Activated CD8-positive, alpha-beta T cell treated with anti-CD3 and anti-CD28 coated beads for 36 hours (primary cell): ENCODE measurements around the gene TAF11. TPM values are rescaled to one million over a fixed set of nuclear protein-coding genes. Genes with fewer than 3 reads are reported as not detected.
"Not testable (repeated sequence)": the region's sequence is repeated elsewhere in the genome, so short reads cannot be mapped to it uniquely, and the experiment has no call there.

ENCODE experiments used
- ATAC-seq: fragments of 200-7000 bp; cut with Tn5 transposase; one replicate; pipeline ENCODE4 v1.10.0; 2021; ENCODE audit warnings: mild to moderate bottlenecking, moderate library complexity
- CTCF ChIA-PET: fragments of 350-600 bp; sonication (Branson Sonifier 250); formaldehyde crosslinking; loops from one replicate; lab custom pipeline; 2021; ENCODE audit warnings: antibody characterized with exemption; lab: Charles Lee
- POLR2A ChIA-PET: fragments of 350-600 bp; sonication (Branson Sonifier 250); formaldehyde crosslinking; loops from one replicate; lab custom pipeline; 2021; ENCODE audit warnings: antibody characterized with exemption; lab: Charles Lee
- DNase-seq: peaks from one replicate; pipeline ENCODE4 v3.0.0-alpha.2; 2020
- H3K27ac Mint-ChIP-seq: one replicate; pipeline ENCODE4 v1.8.0; 2021; ENCODE audit warnings: mild to moderate bottlenecking, mixed read lengths
- H3K27me3 Mint-ChIP-seq: one replicate; pipeline ENCODE4 v1.8.0; 2021; ENCODE audit warnings: mixed read lengths
- H3K36me3 Mint-ChIP-seq: one replicate; pipeline ENCODE4 v1.8.0; 2021; ENCODE audit warnings: low read depth, mixed read lengths
- H3K4me1 Mint-ChIP-seq: one replicate; pipeline ENCODE4 v1.8.0; 2021; ENCODE audit warnings: low read depth, mixed read lengths
- H3K4me3 Mint-ChIP-seq: one replicate; pipeline ENCODE4 v1.8.0; 2021; ENCODE audit warnings: mild to moderate bottlenecking, moderate library complexity, mixed read lengths
- H3K9me3 Mint-ChIP-seq: one replicate; pipeline ENCODE4 v1.8.0; 2021; ENCODE audit warnings: mixed read lengths
- CTCF ChIP-seq: fragments of 200-600 bp; IDR thresholded peaks from one replicate; pipeline ENCODE4 v1.8.0; 2022; ENCODE audit warnings: antibody characterized with exemption, mild to moderate bottlenecking
- intact Hi-C: fragments of 100-400 bp; cut with micrococcal nuclease; formaldehyde crosslinking; loops from one replicate; pipeline ENCODE4 v1.10.0; 2022
- total RNA-seq, 2 experiments: library from RNA; stranded (reverse); gene quantifications; one replicate each; pipeline ENCODE4 v1.2.3, GENCODE V29; 2021

TAF11 gene
- total RNA-seq, 2 experiments from 2014 or later, result 29.3 to 29.4 TPM

- DNase-seq (peak; percentile 90), ATAC-seq (peak; percentile 75)
- no peak for TF ChIP-seq CTCF
- Mint-ChIP-seq H3K9me3 (no peaks in the 10 kb centered on the region), H3K4me1 (peaks cover 23% of the 10 kb centered on the region), H3K27ac (peak within 1 kb of the TSS; percentile 99), H3K36me3 (peaks cover 13% of the 10 kb centered on the region), H3K4me3 (peak within 1 kb of the TSS; percentile 100), H3K27me3 (no peaks in the 10 kb centered on the region)
- intact Hi-C loops, result no loop called here
- ChIA-PET CTCF (interaction anchor here (0.5 to 1.6 kb wide), 7 partner anchors 21 to 352 kb away, joined by 3 to 4 read pairs (median 3); partner anchors contain the start of gene SNRPC), POLR2A (interaction anchor here (1.0 to 2.4 kb wide), 8 partner anchors 8 to 132 kb away, joined by 3 to 16 read pairs (median 5); partner anchors contain the start of genes BLTP3A and SNRPC)
Observed at GRCh38 chr6:34888874-34889555, 1.2 kb upstream of the TAF11 start, which contains the start of gene ANKS1A. Gene ANKS1A, plus strand, starts transcription at chr6:34889255. Its CDS starts 148 bp downstream, at chr6:34889403.

GRCh38 chr6:34888514-34888856 lies 643 bp upstream of the TAF11 start:
- intact Hi-C loops, result no loop called here
- Mint-ChIP-seq H3K9me3 (no peaks in the 10 kb centered on the region), H3K27ac (peak overlapping the region; percentile 99), H3K36me3 (peaks cover 19% of the 10 kb centered on the region), H3K27me3 (no peaks in the 10 kb centered on the region), H3K4me1 (peaks cover 28% of the 10 kb centered on the region), H3K4me3 (peak overlapping the region; percentile 100)
- ATAC-seq (no peak), DNase-seq (no peak)
- ChIA-PET POLR2A (interaction anchor here (0.6 to 2.4 kb wide), 12 partner anchors 9 to 498 kb away, joined by 3 to 16 read pairs (median 4); partner anchors contain the start of genes BLTP3A, ILRUN, SNRPC and ZNF76), CTCF (interaction anchor here (1.0 to 1.6 kb wide), 4 partner anchors 129 to 352 kb away, joined by 3 to 4 read pairs (median 3); partner anchors contain the start of gene SNRPC)
- no peak for TF ChIP-seq CTCF

- POLR2A ChIA-PET, DNase-seq, intact Hi-C loops, H3K9me3 Mint-ChIP-seq, ATAC-seq, H3K27me3 Mint-ChIP-seq: not testable (repeated sequence)
- Mint-ChIP-seq H3K4me3 (peak overlapping the region; percentile 100), H3K27ac (peak overlapping the region; percentile 42), H3K4me1 (peaks cover 27% of the 10 kb centered on the region), H3K36me3 (peaks cover 23% of the 10 kb centered on the region)
- CTCF ChIA-PET, result interaction anchor here (1.1 kb wide), 1 partner anchor 10 kb away, joined by 4 read pairs; no protein-coding TSS in a partner anchor
Observed at GRCh38 chr6:34885837-34886236, 2.0 kb downstream of the TAF11 start.

GRCh38 chr6:34884996-34885395 lies 2.8 kb downstream of the TAF11 start:
- H3K27me3 Mint-ChIP-seq, result no peaks in the 10 kb centered on the region
- ATAC-seq (no peak), DNase-seq (no peak)
- H3K36me3 Mint-ChIP-seq, result peaks cover 25% of the 10 kb centered on the region
- H3K4me1 Mint-ChIP-seq, result peaks cover 22% of the 10 kb centered on the region
- no peaks in the 10 kb centered on the region for H3K9me3 Mint-ChIP-seq
- POLR2A ChIA-PET, result no interaction called here
- CTCF ChIA-PET, result interaction anchor here (1.1 kb wide), 1 partner anchor 9 kb away, joined by 4 read pairs; no protein-coding TSS in a partner anchor
- intact Hi-C loops, result no loop called here
- TF ChIP-seq CTCF, result no peak
- H3K4me3 Mint-ChIP-seq, result no peak overlapping the region
- H3K27ac Mint-ChIP-seq, result no peak overlapping the region

- Mint-ChIP-seq H3K36me3 (peaks cover 30% of the 10 kb centered on the region), H3K4me1 (peaks cover 26% of the 10 kb centered on the region)
- DNase-seq, H3K4me3 Mint-ChIP-seq, CTCF ChIA-PET, H3K27ac Mint-ChIP-seq, H3K27me3 Mint-ChIP-seq, H3K9me3 Mint-ChIP-seq, intact Hi-C loops, ATAC-seq: not testable (repeated sequence)
- POLR2A ChIA-PET, result interaction anchor here (2.0 kb wide), 1 partner anchor 11 kb away, joined by 6 read pairs; no protein-coding TSS in a partner anchor
Observed at GRCh38 chr6:34884073-34884472, 3.8 kb downstream of the TAF11 start.
